ENCODE data around the gene MRC1. TPM values are rescaled to one million over a fixed set of nuclear protein-coding genes. Genes with fewer than 3 reads are reported as not detected.
"Not testable (repeated sequence)": the region's sequence is repeated elsewhere in the genome, so short reads cannot be mapped to it uniquely, and the experiment has no call there.

Gene MRC1
- total and polyA plus RNA-seq, 3 experiments from 2014 or later: 1.4 TPM; not detected in 1

- CTCF ChIA-PET: no interaction called here
- Histone ChIP-seq H3K4me3 (ENCODE audit: low read length) (no peak overlapping the region), H3K27ac (ENCODE audit: low read depth, low read length) (no peak overlapping the region), H3K27me3 (ENCODE audit: insufficient read depth, low read length, poor library complexity, severe bottlenecking) (no peaks in the 10 kb centered on the region), H3K36me3 (ENCODE audit: insufficient read depth, low read length) (no peaks in the 10 kb centered on the region), H3K9me3 (ENCODE audit: low read length) (no peaks in the 10 kb centered on the region), H3K4me1 (ENCODE audit: insufficient read depth, low read length) (no peaks in the 10 kb centered on the region)
- POLR2A ChIA-PET: no interaction called here
- Mint-ChIP-seq H3K9me3 (peaks cover 0 to 7% (median 0%) of the 10 kb centered on the region in 5 donors), H3K4me1 (no peaks in the 10 kb centered on the region), H3K4me3 (no peak overlapping the region), H3K36me3 (no peaks in the 10 kb centered on the region), H3K27me3 (peaks cover 0 to 2% of the 10 kb centered on the region in 2 donors), H3K27ac (no peak overlapping the region)
- DNase-seq: no peak
Measured at GRCh38 chr10:17918187-17918903, 109.2 kb downstream of the MRC1 start.

DNA sequence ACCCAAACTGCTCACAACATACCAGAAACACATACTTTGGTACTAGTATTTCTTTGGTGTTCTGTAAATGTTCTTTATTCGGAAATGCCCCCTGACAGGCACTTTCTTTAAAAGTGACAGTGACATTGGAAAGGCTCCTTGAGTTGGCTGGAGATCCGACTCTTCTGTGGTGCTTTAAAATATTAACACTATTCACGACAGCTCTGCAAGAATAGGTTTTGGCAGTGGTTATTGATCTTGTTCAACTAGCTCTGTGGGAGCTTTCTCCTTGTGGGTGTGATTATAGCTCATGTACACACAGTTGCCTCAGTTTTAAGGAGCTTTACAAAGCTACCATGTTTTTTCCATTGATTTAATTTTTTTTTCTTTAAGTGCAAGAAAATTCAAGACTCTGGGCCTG is 112.2 kb downstream of the MRC1 start:
- CTCF ChIA-PET: no interaction called here

GRCh38 chr10:17923728-17924127 is 114.6 kb downstream of the MRC1 start:
- Mint-ChIP-seq H3K27me3 (no peaks in the 10 kb centered on the region), H3K9me3 (peaks cover 0 to 12% (median 2%) of the 10 kb centered on the region in 5 donors), H3K4me1 (no peaks in the 10 kb centered on the region), H3K4me3 (no peak overlapping the region), H3K36me3 (no peaks in the 10 kb centered on the region), H3K27ac (no peak overlapping the region)
- Histone ChIP-seq H3K4me3 (ENCODE audit: low read length) (no peak overlapping the region), H3K36me3 (ENCODE audit: insufficient read depth, low read length) (no peaks in the 10 kb centered on the region), H3K9me3 (ENCODE audit: low read length) (no peaks in the 10 kb centered on the region), H3K27me3 (ENCODE audit: insufficient read depth, low read length, poor library complexity, severe bottlenecking) (no peaks in the 10 kb centered on the region), H3K4me1 (ENCODE audit: insufficient read depth, low read length) (no peaks in the 10 kb centered on the region), H3K27ac (ENCODE audit: low read depth, low read length) (no peak overlapping the region)
- no peak for DNase-seq
- CTCF ChIA-PET: no interaction called here
- POLR2A ChIA-PET: no interaction called here

More for the DNA sequence above, 112.2 kb downstream of the MRC1 start:
- no peaks in the 10 kb centered on the region for H3K27me3 ChIP-seq (ENCODE audit: insufficient read depth, low read length, poor library complexity, severe bottlenecking)
- H3K4me3 ChIP-seq (ENCODE audit: low read length): no peak overlapping the region
- Mint-ChIP-seq H3K9me3 (peaks cover 0 to 10% (median 2%) of the 10 kb centered on the region in 5 donors), H3K4me1 (no peaks in the 10 kb centered on the region), H3K27ac (no peak overlapping the region), H3K4me3 (no peak overlapping the region), H3K36me3 (no peaks in the 10 kb centered on the region), H3K27me3 (peaks cover 0 to 2% of the 10 kb centered on the region in 2 donors)
- no peaks in the 10 kb centered on the region for H3K36me3 ChIP-seq (ENCODE audit: insufficient read depth, low read length)
- DNase-seq: no peak
- H3K27ac ChIP-seq (ENCODE audit: low read depth, low read length): no peak overlapping the region
- POLR2A ChIA-PET: no interaction called here
- H3K4me1 ChIP-seq (ENCODE audit: insufficient read depth, low read length): no peaks in the 10 kb centered on the region
- no peaks in the 10 kb centered on the region for H3K9me3 ChIP-seq (ENCODE audit: low read length)

DNA sequence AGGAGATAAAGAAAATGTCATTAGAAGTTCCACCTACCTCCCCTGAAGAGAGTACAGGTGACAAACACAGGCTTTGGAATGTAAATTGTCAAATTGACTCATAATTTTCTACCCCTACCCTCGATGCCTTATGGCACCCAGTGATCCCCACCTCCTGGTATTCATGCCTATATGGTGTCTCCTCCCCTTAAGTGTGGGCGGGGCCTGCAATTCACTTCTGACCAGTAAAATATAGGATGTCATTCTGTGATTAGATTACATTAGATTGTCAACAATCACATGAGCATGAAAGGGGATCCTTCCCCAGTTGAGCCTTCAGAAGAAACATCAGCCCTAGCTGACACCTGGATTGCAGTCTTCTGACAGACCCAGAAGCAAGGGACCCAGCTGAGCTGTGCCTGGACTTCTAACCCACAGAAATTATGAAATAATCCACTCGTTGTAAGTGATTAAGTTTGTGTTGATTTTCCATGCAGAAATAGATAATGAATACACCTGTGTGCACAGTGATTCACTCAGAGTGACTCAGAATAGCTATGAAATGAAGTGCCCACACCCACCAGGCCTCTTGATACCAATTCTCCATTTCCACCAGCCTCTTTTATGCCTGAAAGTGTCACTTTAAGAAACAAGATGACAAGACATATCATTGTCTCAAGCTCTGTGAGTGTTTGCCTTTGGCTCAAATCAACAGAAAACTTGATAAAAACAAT is 134.0 kb downstream of the MRC1 start:
- Mint-ChIP-seq H3K9me3 (peaks cover 0 to 2% (median 0%) of the 10 kb centered on the region in 5 donors), H3K27ac (no peak overlapping the region), H3K36me3 (no peaks in the 10 kb centered on the region), H3K4me1 (no peaks in the 10 kb centered on the region), H3K4me3 (no peak overlapping the region), H3K27me3 (no peaks in the 10 kb centered on the region)
- no peaks in the 10 kb centered on the region for H3K27me3 ChIP-seq (ENCODE audit: insufficient read depth, low read length, poor library complexity, severe bottlenecking)
- H3K4me1 ChIP-seq (ENCODE audit: insufficient read depth, low read length): no peaks in the 10 kb centered on the region
- ChIA-PET CTCF (no interaction called here), POLR2A (no interaction called here)
- H3K9me3 ChIP-seq (ENCODE audit: low read length): no peaks in the 10 kb centered on the region
- no peak overlapping the region for H3K4me3 ChIP-seq (ENCODE audit: low read length)
- no peak for DNase-seq
- H3K36me3 ChIP-seq (ENCODE audit: insufficient read depth, low read length): no peaks in the 10 kb centered on the region
- no peak overlapping the region for H3K27ac ChIP-seq (ENCODE audit: low read depth, low read length)

DNA sequence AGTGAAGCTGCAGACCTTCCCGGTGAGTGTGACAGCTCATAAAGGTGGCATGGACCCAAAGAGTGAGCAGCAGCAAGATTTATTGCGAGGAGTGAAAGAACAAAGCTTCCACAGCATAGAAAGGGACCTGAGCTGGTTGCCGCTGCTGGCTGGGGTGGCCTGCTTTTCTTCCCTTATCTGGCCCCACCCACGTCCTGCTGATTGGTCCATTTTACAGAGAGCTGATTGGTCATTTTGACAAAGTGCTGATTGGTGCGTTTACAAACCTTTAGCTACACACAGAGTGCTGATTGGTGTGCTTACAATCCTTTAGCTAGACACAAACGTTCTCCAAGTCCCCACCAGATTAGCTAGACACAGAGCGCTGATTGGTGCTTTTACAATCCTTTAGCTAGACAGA is 141.1 kb downstream of the MRC1 start:
- H3K4me1 ChIP-seq (ENCODE audit: insufficient read depth, low read length); H3K27me3 Mint-ChIP-seq; CTCF ChIA-PET; H3K9me3 Mint-ChIP-seq; H3K4me3 ChIP-seq (ENCODE audit: low read length); H3K27ac Mint-ChIP-seq; DNase-seq; H3K27me3 ChIP-seq (ENCODE audit: insufficient read depth, low read length, poor library complexity, severe bottlenecking); H3K4me3 Mint-ChIP-seq; H3K36me3 Mint-ChIP-seq; H3K36me3 ChIP-seq (ENCODE audit: insufficient read depth, low read length); POLR2A ChIA-PET; H3K4me1 Mint-ChIP-seq; H3K9me3 ChIP-seq (ENCODE audit: low read length); H3K27ac ChIP-seq (ENCODE audit: low read depth, low read length): not testable (repeated sequence)

DNA sequence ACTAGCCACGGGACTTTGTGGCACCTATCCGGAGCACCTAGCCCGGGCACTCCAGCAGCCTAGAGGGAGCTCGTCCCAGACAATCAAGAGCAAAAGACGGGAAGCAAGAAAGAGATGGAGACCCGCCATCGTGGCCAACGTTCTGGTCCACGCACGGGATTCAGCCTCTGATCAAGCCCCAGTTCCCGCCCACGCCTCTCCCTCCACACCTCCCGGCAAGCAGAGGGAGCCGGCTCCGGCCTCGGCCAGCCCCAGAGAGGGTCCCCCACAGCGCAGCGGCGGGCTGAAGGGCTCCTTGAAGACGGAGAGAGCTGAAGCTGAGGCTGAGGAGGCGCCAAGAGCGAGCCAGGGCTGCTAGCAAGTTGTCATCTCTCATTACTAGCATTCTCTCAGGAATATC is 141.6 kb downstream of the MRC1 start:
- Mint-ChIP-seq H3K27ac (no peak overlapping the region), H3K27me3 (no peaks in the 10 kb centered on the region), H3K36me3 (no peaks in the 10 kb centered on the region), H3K4me1 (no peaks in the 10 kb centered on the region), H3K4me3 (no peak overlapping the region), H3K9me3 (peaks cover 0 to 4% (median 2%) of the 10 kb centered on the region in 5 donors)
- H3K27me3 ChIP-seq (ENCODE audit: insufficient read depth, low read length, poor library complexity, severe bottlenecking): no peaks in the 10 kb centered on the region
- no peak for DNase-seq
- H3K36me3 ChIP-seq (ENCODE audit: insufficient read depth, low read length): no peaks in the 10 kb centered on the region
- H3K4me3 ChIP-seq (ENCODE audit: low read length): no peak overlapping the region
- no peak overlapping the region for H3K27ac ChIP-seq (ENCODE audit: low read depth, low read length)
- POLR2A ChIA-PET: no interaction called here
- CTCF ChIA-PET: no interaction called here
- H3K9me3 ChIP-seq (ENCODE audit: low read length): no peaks in the 10 kb centered on the region
- H3K4me1 ChIP-seq (ENCODE audit: insufficient read depth, low read length): no peaks in the 10 kb centered on the region

GRCh38 chr10:17951868-17952371 is 142.8 kb downstream of the MRC1 start, which contains the start of gene SLC39A12:
Gene SLC39A12, plus strand, starts transcription at chr10:17951918. Its CDS starts 1,359 bp downstream, at chr10:17953277.
- Histone ChIP-seq H3K36me3 (ENCODE audit: insufficient read depth, low read length) (no peaks in the 10 kb centered on the region), H3K27ac (ENCODE audit: low read depth, low read length) (no peak within 1 kb of the TSS), H3K4me3 (ENCODE audit: low read length) (no peak within 1 kb of the TSS), H3K9me3 (ENCODE audit: low read length) (no peaks in the 10 kb centered on the region), H3K27me3 (ENCODE audit: insufficient read depth, low read length, poor library complexity, severe bottlenecking) (no peaks in the 10 kb centered on the region), H3K4me1 (ENCODE audit: insufficient read depth, low read length) (no peaks in the 10 kb centered on the region)
- Mint-ChIP-seq H3K27ac (no peak within 1 kb of the TSS), H3K9me3 (peaks cover 0 to 3% (median 0%) of the 10 kb centered on the region in 5 donors), H3K27me3 (no peaks in the 10 kb centered on the region), H3K36me3 (no peaks in the 10 kb centered on the region), H3K4me3 (no peak within 1 kb of the TSS), H3K4me1 (no peaks in the 10 kb centered on the region)
- no peak for DNase-seq
- ChIA-PET CTCF (no interaction called here), POLR2A (no interaction called here)

GRCh38 chr10:17954372-17954771 is 145.2 kb downstream of the MRC1 start:
- H3K9me3 Mint-ChIP-seq; H3K4me3 ChIP-seq (ENCODE audit: low read length); H3K9me3 ChIP-seq (ENCODE audit: low read length); H3K4me1 ChIP-seq (ENCODE audit: insufficient read depth, low read length); H3K4me1 Mint-ChIP-seq; H3K36me3 ChIP-seq (ENCODE audit: insufficient read depth, low read length); CTCF ChIA-PET; H3K27me3 ChIP-seq (ENCODE audit: insufficient read depth, low read length, poor library complexity, severe bottlenecking); DNase-seq; H3K27ac Mint-ChIP-seq; H3K27me3 Mint-ChIP-seq; H3K36me3 Mint-ChIP-seq; H3K27ac ChIP-seq (ENCODE audit: low read depth, low read length); H3K4me3 Mint-ChIP-seq; POLR2A ChIA-PET: not testable (repeated sequence)

Data from CD8-positive, alpha-beta memory T cell (primary cell).